ENCODE data around the gene DYNC2I2.

DNA sequence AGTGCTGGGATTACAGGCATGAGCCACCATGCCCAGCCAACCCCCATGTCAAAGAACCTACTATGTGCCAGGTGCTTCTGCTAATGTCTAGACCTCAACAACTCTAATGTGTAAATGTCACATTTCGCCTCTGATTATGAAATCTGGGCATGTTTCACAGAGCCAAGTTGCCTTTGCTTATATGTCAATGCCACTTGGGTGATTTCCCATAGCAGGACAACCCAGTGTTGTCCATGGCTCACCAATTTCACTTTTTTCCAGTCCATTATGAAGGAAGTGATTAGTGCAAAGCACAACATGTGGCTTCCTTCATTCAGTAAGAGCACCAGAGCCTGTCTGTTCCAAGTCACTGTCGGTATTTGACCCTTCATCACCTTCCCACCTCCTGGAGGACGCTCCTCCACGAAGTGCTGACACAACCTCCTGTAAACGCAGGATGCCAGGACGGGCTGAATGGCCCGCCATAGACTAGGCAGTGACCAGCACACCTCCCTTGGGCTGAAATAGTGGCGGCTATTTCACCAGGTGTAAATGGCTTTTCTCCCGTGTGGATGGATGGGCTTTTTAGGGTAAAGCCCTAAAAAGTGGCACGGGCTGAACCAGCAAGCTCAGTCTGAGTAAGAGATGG lies 44.7 kb upstream of the DYNC2I2 start:
- TF ChIP-seq, protein P1, sequence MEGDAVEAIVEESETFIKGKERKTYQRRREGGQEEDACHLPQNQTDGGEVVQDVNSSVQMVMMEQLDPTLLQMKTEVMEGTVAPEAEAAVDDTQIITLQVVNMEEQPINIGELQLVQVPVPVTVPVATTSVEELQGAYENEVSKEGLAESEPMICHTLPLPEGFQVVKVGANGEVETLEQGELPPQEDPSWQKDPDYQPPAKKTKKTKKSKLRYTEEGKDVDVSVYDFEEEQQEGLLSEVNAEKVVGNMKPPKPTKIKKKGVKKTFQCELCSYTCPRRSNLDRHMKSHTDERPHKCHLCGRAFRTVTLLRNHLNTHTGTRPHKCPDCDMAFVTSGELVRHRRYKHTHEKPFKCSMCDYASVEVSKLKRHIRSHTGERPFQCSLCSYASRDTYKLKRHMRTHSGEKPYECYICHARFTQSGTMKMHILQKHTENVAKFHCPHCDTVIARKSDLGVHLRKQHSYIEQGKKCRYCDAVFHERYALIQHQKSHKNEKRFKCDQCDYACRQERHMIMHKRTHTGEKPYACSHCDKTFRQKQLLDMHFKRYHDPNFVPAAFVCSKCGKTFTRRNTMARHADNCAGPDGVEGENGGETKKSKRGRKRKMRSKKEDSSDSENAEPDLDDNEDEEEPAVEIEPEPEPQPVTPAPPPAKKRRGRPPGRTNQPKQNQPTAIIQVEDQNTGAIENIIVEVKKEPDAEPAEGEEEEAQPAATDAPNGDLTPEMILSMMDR (IDR thresholded peaks at IDR 0.05): no peak
- TF ChIP-seq POLR2A (IDR thresholded peaks at IDR 0.05): no peak

Measured in esophagus squamous epithelium (tissue), 4 donors.